ELR (cell line): Measurements from ENCODE around the gene PDGFRB.

ENCODE experiments used
- DNase-seq: peaks from one replicate; pipeline ENCODE4 v3.0.0-alpha.2; 2015; ENCODE audit warnings: low read depth

PDGFRB gene

GRCh38 chr5:150163035-150163434 is 7.4 kb upstream of the PDGFRB start:
- DNase-seq = no peak

GRCh38 chr5:150162142-150162513 is 6.5 kb upstream of the PDGFRB start:
- DNase-seq = no peak

GRCh38 chr5:150161242-150162141 is 5.8 kb upstream of the PDGFRB start:
- peak; percentile 80 for DNase-seq

DNA sequence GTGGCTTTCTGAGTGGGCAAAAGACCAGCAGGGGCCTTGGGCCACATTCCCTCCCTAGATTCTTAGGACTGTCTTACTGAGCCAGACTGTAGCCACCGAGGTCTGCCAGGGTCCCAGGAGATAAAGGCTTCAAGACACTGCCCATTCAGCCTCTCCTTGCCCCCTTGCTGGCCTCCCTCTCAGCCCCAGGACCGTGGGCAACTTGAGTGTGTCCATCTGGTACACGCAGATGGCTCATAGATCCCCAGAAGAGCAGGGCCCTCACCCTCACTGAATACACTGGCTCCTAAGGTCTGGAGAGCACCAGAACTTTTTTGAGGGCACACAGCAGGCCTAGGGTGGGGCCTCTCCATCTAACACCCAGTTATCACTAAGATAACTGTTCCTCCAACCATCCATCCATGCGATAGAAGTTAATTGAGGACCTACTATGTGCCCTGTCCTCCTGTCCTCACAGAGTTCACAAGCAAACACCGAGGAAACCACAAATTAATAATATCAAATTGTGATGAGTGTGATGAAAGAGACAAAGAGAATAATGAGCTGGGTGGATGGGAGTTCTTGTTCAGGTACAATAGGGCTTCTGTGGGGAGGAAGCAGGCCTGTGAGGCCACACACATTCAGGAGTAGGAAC is 4.9 kb upstream of the PDGFRB start:
- DNase-seq = no peak

DNA sequence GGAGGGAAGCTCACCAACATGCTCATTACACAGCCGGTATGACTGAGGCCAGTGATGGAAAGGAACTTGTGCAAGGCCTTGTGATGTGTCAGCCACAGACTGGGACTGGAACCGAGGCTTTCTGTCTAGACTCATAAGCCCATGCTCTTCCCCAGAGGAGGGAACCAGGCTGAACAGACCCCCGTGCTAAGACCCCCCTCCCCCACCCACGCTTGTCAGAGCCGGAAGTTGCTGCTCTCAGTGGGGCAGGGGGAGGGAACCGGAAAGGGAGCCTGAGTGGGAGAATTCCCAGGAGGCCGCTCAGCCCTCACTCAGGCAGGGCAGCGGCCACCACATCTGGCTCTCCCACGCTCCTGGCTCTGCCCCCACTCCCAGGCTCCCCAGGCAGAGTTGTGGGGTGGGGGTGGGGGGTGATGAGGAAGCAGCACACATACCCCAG is 4.1 kb upstream of the PDGFRB start:
- peak; percentile 54 for DNase-seq

DNA sequence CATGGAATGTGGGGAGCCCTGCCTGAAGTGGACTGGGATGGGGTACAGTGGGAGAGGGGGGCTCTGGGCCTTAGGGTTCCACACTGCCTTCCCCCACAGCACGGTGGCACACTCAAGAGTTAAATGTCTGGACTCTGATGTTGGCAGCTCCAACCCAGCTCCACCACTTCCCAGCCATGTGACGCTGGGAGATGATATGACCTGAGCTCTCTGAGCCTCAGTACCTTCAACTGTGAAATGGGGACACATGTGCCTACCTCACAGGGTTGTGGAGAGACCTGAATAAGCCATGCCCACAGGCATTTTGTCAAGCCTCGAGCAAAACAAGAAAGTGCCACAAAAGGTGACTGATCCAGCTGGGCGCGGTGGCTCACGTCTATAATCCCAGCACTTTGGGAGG is 3.4 kb upstream of the PDGFRB start:
- no peak for DNase-seq

DNA sequence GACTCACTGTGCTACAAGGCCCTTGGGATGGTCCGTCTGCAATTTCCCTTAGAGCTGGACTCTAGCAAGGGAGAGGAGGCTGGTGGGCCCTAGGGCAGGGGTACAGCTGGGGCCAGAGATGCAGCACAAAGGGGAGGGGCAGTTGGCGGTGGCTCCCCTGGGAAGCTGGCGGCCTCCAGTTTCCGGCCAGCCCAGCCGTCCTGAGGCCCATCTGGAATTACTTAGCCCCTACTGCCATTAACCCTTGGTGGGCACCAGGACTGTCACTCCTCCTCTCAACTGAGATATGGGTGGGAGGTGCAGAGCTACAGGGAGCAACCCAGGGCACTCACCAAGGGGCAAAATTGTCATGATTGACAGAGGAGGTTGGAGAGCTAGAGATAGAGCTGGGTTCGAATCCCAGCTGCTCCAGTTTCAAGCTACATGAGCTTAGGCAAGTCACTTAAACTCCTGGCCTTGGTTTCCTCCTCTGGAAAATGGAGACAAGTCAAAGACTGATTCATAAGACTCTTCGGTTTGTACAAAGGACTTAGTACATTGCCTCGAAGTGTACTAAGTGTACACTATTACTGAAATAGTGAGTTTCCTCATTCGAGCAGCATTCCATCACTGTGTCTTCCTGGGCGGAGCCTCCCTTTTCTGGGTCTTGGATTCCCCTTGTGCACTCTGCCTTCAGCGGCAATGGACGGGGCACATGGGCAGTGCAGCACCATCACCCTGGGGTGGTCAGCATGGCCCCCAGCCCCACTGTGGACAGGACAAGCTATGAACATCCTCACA is 2.7 kb upstream of the PDGFRB start:
- DNase-seq = no peak

- DNase-seq = no peak
Measured at GRCh38 chr5:150157168-150157567, 1.5 kb upstream of the PDGFRB start.

- DNase-seq = no peak
Measured at GRCh38 chr5:150156540-150156939, 895 bp upstream of the PDGFRB start.

GRCh38 chr5:150156027-150156368 is 353 bp upstream of the PDGFRB start:
- no peak for DNase-seq

GRCh38 chr5:150154618-150155128 is 972 bp downstream of the PDGFRB start:
- DNase-seq = no peak

GRCh38 chr5:150153957-150154617 is 1.6 kb downstream of the PDGFRB start:
- peak; percentile 80 for DNase-seq

- DNase-seq = no peak
Measured at GRCh38 chr5:150153483-150153882, 2.2 kb downstream of the PDGFRB start.

- no peak for DNase-seq
Measured at GRCh38 chr5:150152636-150153462, 2.8 kb downstream of the PDGFRB start.

- DNase-seq = no peak
Measured at GRCh38 chr5:150149618-150150017, 6.0 kb downstream of the PDGFRB start.

- DNase-seq = peak; percentile 63
Measured at GRCh38 chr5:150148117-150148927, 7.3 kb downstream of the PDGFRB start.

- DNase-seq = no peak
Measured at GRCh38 chr5:150147670-150148069, 8.0 kb downstream of the PDGFRB start.

DNA sequence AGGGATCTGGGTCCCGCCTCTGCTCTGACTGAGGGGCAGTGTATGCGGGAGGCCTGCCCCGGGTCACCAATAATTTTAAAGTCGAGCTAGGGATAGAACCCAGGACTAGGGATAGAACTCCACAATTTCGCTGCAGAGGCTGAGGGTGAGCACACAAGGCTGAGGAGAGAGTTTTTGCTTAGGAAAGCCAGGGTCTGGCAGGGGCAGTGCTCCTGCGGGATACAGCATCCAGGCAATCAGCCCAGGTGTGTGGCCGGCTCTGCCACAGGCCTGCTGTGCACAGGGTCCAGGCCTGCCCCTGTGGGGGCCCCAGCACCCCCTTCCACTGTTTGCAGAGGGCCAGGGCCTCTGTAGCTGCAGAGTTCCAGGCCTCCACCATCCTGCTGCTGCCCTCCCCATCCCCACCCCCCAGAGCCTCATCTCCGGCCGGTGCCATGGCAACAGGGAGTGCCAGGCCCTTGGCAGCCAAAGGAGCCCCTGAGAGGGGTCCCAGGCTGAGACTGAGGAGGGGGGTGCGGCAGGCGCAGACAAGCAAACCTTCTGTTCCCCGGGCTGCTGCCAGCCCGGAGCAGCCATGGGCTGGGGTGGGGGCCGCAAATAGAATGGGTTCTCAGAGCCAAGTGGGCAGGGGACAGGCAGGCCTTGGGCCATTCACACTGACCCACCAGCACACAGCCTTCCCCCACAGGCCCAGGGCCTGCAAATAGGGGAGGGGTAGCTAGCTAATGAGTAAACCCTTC is 8.6 kb downstream of the PDGFRB start:
- no peak for DNase-seq

DNA sequence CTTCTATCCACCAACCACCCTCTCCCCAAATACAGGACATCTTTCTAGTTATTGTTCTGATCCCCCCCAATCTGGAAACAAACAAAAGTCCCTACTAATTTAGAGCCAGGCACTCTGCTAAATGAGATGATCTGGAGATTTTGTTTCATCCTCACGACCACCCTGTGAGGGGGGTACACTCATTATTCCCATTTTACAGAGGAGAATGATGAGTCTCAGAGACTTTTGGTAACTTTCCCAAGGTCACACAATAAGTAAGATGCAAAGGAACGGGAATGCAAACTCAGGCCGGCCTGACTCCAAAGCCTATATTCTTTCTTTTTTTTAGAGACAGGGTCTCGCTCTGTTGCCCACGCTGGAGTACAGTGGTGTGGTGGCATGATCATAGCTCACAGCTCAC is 9.4 kb downstream of the PDGFRB start:
- DNase-seq = no peak

GRCh38 chr5:150144879-150145278 is 10.8 kb downstream of the PDGFRB start:
- DNase-seq = no peak
